ENCODE measurements around the gene PCSK5.

GRCh38 chr9:75962013-75962661, 71.7 kb downstream of the PCSK5 start:
- TF ChIP-seq, protein P1, sequence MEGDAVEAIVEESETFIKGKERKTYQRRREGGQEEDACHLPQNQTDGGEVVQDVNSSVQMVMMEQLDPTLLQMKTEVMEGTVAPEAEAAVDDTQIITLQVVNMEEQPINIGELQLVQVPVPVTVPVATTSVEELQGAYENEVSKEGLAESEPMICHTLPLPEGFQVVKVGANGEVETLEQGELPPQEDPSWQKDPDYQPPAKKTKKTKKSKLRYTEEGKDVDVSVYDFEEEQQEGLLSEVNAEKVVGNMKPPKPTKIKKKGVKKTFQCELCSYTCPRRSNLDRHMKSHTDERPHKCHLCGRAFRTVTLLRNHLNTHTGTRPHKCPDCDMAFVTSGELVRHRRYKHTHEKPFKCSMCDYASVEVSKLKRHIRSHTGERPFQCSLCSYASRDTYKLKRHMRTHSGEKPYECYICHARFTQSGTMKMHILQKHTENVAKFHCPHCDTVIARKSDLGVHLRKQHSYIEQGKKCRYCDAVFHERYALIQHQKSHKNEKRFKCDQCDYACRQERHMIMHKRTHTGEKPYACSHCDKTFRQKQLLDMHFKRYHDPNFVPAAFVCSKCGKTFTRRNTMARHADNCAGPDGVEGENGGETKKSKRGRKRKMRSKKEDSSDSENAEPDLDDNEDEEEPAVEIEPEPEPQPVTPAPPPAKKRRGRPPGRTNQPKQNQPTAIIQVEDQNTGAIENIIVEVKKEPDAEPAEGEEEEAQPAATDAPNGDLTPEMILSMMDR (IDR thresholded peaks at IDR 0.05; ENCODE audit: extremely low read depth in 1 of 2, insufficient read depth in 1 of 2, low read depth in 1 of 2, low read length in 2 of 2) = no peak
- no peak for TF ChIP-seq POLR2A (IDR thresholded peaks at IDR 0.05; ENCODE audit: low read depth, low read length)
- no peak for TF ChIP-seq MYC (IDR thresholded peaks at IDR 0.05; ENCODE audit: low read depth, low read length)
- TF ChIP-seq, protein P2, sequence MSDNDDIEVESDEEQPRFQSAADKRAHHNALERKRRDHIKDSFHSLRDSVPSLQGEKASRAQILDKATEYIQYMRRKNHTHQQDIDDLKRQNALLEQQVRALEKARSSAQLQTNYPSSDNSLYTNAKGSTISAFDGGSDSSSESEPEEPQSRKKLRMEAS (IDR thresholded peaks at IDR 0.05; ENCODE audit: insufficient read depth, insufficient read length) = no peak
- TF ChIP-seq JUN (IDR thresholded peaks at IDR 0.05; ENCODE audit: borderline replicate concordance, insufficient read depth, insufficient read length, low read depth) = no peak
- TF ChIP-seq EZH2 (IDR thresholded peaks at IDR 0.05; ENCODE audit: borderline replicate concordance, low read depth, low read length, severe bottlenecking) = no peak
